ENCODE measurements around the gene TAF3.

TAF3 gene

GRCh38 chr10:8035641-8036470, 217.6 kb downstream of the TAF3 start:
- DNase-seq, result no peak

- no peak for DNase-seq
Observed at GRCh38 chr10:8036506-8037198, 218.3 kb downstream of the TAF3 start.

GRCh38 chr10:8037199-8037801, 219.0 kb downstream of the TAF3 start:
- DNase-seq, result no peak

- no peak for DNase-seq
Observed at GRCh38 chr10:8037941-8038894, 219.9 kb downstream of the TAF3 start.

GRCh38 chr10:8039321-8039881, 221.1 kb downstream of the TAF3 start:
- no peak for DNase-seq

- DNase-seq, result no peak
Observed at GRCh38 chr10:8040651-8041050, 222.3 kb downstream of the TAF3 start.

GRCh38 chr10:8041284-8041991, 223.1 kb downstream of the TAF3 start:
- DNase-seq, result no peak

GRCh38 chr10:8041992-8042720, 223.9 kb downstream of the TAF3 start:
- DNase-seq, result no peak

GRCh38 chr10:8042721-8043568, 224.6 kb downstream of the TAF3 start:
- DNase-seq, result no peak

- no peak for DNase-seq
Observed at GRCh38 chr10:8043569-8044306, 225.4 kb downstream of the TAF3 start.

- DNase-seq, result no peak
Observed at GRCh38 chr10:8044331-8044907, 226.1 kb downstream of the TAF3 start.

- DNase-seq, result no peak
Observed at GRCh38 chr10:8044908-8045725, 226.8 kb downstream of the TAF3 start.

GRCh38 chr10:8045726-8046494, 227.6 kb downstream of the TAF3 start:
- no peak for DNase-seq

GRCh38 chr10:8047452-8048280, 229.4 kb downstream of the TAF3 start:
- DNase-seq, result no peak

- no peak for DNase-seq
Observed at GRCh38 chr10:8048281-8049008, 230.1 kb downstream of the TAF3 start.
